Activated T-cell treated with anti-CD3 and anti-CD28 coated beads, Interleukin-2, amount 50 U/mL, for 24 hours (primary cell): ENCODE measurements around the gene UBE4B.

Experiments used
- DNase-seq: peaks from one replicate; pipeline ENCODE4 v3.0.0-alpha.2; 2020
- H3K27ac Mint-ChIP-seq: 2 replicates; pipeline ENCODE4 v1.8.0; 2020; ENCODE audit warnings: mild to moderate bottlenecking, mixed read lengths
- H3K27me3 Mint-ChIP-seq: 2 replicates; pipeline ENCODE4 v1.8.0; 2020; ENCODE audit warnings: mixed read lengths
- H3K36me3 Mint-ChIP-seq: 2 replicates; pipeline ENCODE4 v1.8.0; 2020; ENCODE audit warnings: low read depth, mixed read lengths
- H3K4me1 Mint-ChIP-seq: 2 replicates; pipeline ENCODE4 v1.8.0; 2020; ENCODE audit warnings: low read depth, mixed read lengths
- H3K4me3 Mint-ChIP-seq: 2 replicates; pipeline ENCODE4 v1.8.0; 2020; ENCODE audit warnings: mild to moderate bottlenecking, moderate library complexity, mixed read lengths
- H3K9me3 Mint-ChIP-seq: 2 replicates; pipeline ENCODE4 v1.8.0; 2020; ENCODE audit warnings: mixed read lengths

The UBE4B gene

GRCh38 chr1:10178597-10179405 lies 146.0 kb downstream of the UBE4B start:
- Mint-ChIP-seq H3K4me1 (peaks cover 3% of the 10 kb centered on the region), H3K4me3 (no peak overlapping the region), H3K9me3 (peaks cover 3% of the 10 kb centered on the region), H3K27ac (no peak overlapping the region), H3K27me3 (no peaks in the 10 kb centered on the region), H3K36me3 (peaks cover 54% of the 10 kb centered on the region)
- DNase-seq: no peak

- Mint-ChIP-seq H3K36me3 (peaks cover 49% of the 10 kb centered on the region), H3K4me3 (no peak overlapping the region), H3K27ac (no peak overlapping the region), H3K27me3 (no peaks in the 10 kb centered on the region), H3K9me3 (peaks cover 3% of the 10 kb centered on the region), H3K4me1 (peaks cover 3% of the 10 kb centered on the region)
- DNase-seq: no peak
Measured at GRCh38 chr1:10179406-10180091, 146.8 kb downstream of the UBE4B start.

- no peaks in the 10 kb centered on the region for H3K9me3 Mint-ChIP-seq
- no peak overlapping the region for H3K27ac Mint-ChIP-seq
- no peaks in the 10 kb centered on the region for H3K27me3 Mint-ChIP-seq
- H3K4me1 Mint-ChIP-seq: peaks cover 3% of the 10 kb centered on the region
- DNase-seq: no peak
- H3K4me3 Mint-ChIP-seq: no peak overlapping the region
- peaks cover 37% of the 10 kb centered on the region for H3K36me3 Mint-ChIP-seq
Measured at GRCh38 chr1:10181154-10181553, 148.4 kb downstream of the UBE4B start.

DNA sequence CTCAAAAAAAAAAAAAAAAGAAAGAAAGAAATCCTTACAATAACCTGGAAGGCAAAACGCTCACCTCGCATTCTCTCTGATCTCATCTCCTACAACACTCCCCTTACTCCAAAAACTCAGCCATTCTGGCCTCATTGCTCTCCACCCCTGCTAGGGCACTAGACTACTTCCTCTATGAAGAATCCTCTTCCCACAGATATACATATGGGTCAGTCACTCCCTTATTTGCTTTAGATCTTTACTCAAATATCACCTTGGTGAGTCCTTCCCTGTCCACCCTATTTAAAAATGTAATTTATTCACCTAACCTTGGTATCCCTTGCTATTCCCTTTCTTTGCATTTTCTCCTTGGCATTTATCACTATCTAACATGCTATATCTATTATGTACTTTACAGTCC lies 153.0 kb downstream of the UBE4B start:
- Mint-ChIP-seq H3K27ac (no peak overlapping the region), H3K9me3 (peaks cover 2% of the 10 kb centered on the region), H3K36me3 (peaks cover 10% of the 10 kb centered on the region), H3K27me3 (no peaks in the 10 kb centered on the region), H3K4me1 (peaks cover 3% of the 10 kb centered on the region), H3K4me3 (no peak overlapping the region)
- no peak for DNase-seq

- Mint-ChIP-seq H3K36me3 (peaks cover 4% of the 10 kb centered on the region), H3K9me3 (peaks cover 2% of the 10 kb centered on the region), H3K4me1 (peaks cover 3% of the 10 kb centered on the region), H3K27me3 (no peaks in the 10 kb centered on the region), H3K27ac (no peak overlapping the region), H3K4me3 (no peak overlapping the region)
- no peak for DNase-seq
Measured at GRCh38 chr1:10186331-10187025, 153.7 kb downstream of the UBE4B start.

- no peak for DNase-seq
- H3K9me3 Mint-ChIP-seq: peaks cover 2% of the 10 kb centered on the region
- peaks cover 3% of the 10 kb centered on the region for H3K4me1 Mint-ChIP-seq
- peaks cover 4% of the 10 kb centered on the region for H3K36me3 Mint-ChIP-seq
- no peaks in the 10 kb centered on the region for H3K27me3 Mint-ChIP-seq
- no peak overlapping the region for H3K4me3 Mint-ChIP-seq
- no peak overlapping the region for H3K27ac Mint-ChIP-seq
Measured at GRCh38 chr1:10187026-10187334, 154.2 kb downstream of the UBE4B start.

DNA sequence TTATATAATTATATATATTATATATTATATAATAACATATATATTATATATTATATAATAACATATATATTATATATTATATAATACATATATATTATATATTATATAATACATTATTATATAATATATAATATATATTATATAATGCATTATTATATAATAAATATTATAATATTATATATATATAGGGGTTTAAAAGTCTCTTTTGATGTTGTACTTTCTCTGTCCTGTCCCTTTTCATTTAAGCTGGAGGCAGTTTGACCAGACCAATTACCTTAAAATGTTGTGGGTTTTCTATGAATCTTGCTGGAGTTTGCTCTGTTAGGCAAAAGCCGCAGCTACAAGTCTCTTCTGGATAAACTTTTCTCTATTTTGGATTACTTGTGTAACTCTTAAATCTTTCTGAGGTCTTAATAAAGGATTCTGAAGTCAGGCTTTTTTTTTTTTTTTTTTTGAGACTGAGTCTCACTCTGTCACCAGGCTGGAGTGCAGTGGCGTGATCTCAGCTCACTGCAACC lies 155.4 kb downstream of the UBE4B start:
- Mint-ChIP-seq H3K27me3 (no peaks in the 10 kb centered on the region), H3K27ac (no peak overlapping the region), H3K9me3 (peaks cover 2% of the 10 kb centered on the region), H3K36me3 (no peaks in the 10 kb centered on the region), H3K4me1 (no peaks in the 10 kb centered on the region), H3K4me3 (no peak overlapping the region)
- DNase-seq: no peak

- no peaks in the 10 kb centered on the region for H3K36me3 Mint-ChIP-seq
Measured at GRCh38 chr1:10189659-10190058, 156.9 kb downstream of the UBE4B start.

GRCh38 chr1:10192263-10192662 lies 159.5 kb downstream of the UBE4B start:
- H3K27ac Mint-ChIP-seq: no peak overlapping the region
- peaks cover 2% of the 10 kb centered on the region for H3K9me3 Mint-ChIP-seq
- H3K4me1 Mint-ChIP-seq: no peaks in the 10 kb centered on the region
- no peaks in the 10 kb centered on the region for H3K36me3 Mint-ChIP-seq
- H3K4me3 Mint-ChIP-seq: no peak overlapping the region
- no peak for DNase-seq
- peaks cover 3% of the 10 kb centered on the region for H3K27me3 Mint-ChIP-seq

More at GRCh38 chr1:10189659-10190058, 156.9 kb downstream of the UBE4B start:
- no peak for DNase-seq
- Mint-ChIP-seq H3K4me1 (no peaks in the 10 kb centered on the region), H3K4me3 (no peak overlapping the region), H3K27me3 (no peaks in the 10 kb centered on the region), H3K9me3 (peaks cover 2% of the 10 kb centered on the region), H3K27ac (no peak overlapping the region)

DNA sequence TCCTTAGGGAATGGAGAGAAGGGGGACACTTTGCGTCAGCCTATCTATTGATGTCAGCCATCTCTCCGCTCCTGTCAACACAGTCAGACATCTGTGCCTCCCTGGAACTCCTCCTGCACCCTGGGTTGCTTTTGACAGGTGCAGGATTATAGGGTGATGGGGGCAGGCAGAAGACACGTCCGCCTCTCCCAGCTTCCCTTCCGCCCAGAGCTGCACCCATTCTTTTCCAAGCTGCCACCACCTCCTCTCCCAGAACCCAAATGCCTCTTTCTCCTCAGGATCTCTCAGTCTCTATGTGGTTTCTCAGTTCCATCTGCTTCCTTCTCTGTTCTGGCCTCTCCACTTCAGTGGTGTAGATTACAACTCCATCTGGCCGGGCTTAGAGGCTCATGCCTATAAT lies 160.5 kb downstream of the UBE4B start:
- Mint-ChIP-seq H3K9me3 (peaks cover under 1% of the 10 kb centered on the region), H3K27ac (no peak overlapping the region), H3K4me3 (no peak overlapping the region), H3K4me1 (no peaks in the 10 kb centered on the region), H3K27me3 (peaks cover 7% of the 10 kb centered on the region), H3K36me3 (no peaks in the 10 kb centered on the region)
- DNase-seq: no peak

GRCh38 chr1:10195570-10195969 lies 162.8 kb downstream of the UBE4B start:
- Mint-ChIP-seq H3K4me1 (no peaks in the 10 kb centered on the region), H3K27me3 (peaks cover 12% of the 10 kb centered on the region), H3K4me3 (no peak overlapping the region), H3K36me3 (no peaks in the 10 kb centered on the region), H3K27ac (no peak overlapping the region), H3K9me3 (no peaks in the 10 kb centered on the region)
- DNase-seq: no peak

DNA sequence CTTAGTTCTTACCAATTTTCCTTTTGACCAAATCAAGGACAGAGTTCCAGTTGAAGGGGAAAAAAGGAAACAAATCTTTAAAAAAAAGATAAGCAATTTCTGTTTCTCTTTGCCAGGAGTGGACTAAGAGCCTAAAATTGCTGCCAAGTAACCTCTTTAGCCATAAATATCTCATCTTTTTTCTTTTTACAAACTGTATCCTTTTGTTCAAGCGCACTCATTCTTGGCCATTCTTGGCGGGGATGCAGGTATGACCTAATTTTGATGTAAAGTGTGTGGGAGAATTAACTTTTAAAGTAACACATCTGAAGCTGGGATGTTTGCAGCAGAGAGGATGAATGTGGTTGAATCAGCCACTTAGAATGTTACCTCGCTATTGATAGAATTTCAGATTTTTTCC lies 164.2 kb downstream of the UBE4B start:
- Mint-ChIP-seq H3K9me3 (no peaks in the 10 kb centered on the region), H3K27me3 (peaks cover 16% of the 10 kb centered on the region), H3K4me1 (no peaks in the 10 kb centered on the region), H3K36me3 (no peaks in the 10 kb centered on the region), H3K4me3 (no peak overlapping the region), H3K27ac (no peak overlapping the region)
- DNase-seq: no peak

- Mint-ChIP-seq H3K4me1 (no peaks in the 10 kb centered on the region), H3K9me3 (no peaks in the 10 kb centered on the region), H3K27me3 (peaks cover 23% of the 10 kb centered on the region), H3K36me3 (no peaks in the 10 kb centered on the region), H3K4me3 (no peak overlapping the region), H3K27ac (no peak overlapping the region)
- no peak for DNase-seq
Measured at GRCh38 chr1:10200620-10201019, 167.9 kb downstream of the UBE4B start.

GRCh38 chr1:10204003-10204642 lies 171.4 kb downstream of the UBE4B start:
- DNase-seq: no peak
- Mint-ChIP-seq H3K27me3 (peaks cover 12% of the 10 kb centered on the region), H3K36me3 (no peaks in the 10 kb centered on the region), H3K4me3 (no peak overlapping the region), H3K9me3 (no peaks in the 10 kb centered on the region), H3K27ac (no peak overlapping the region), H3K4me1 (peaks cover under 1% of the 10 kb centered on the region)
